Thyroid gland (tissue), 4 donors: ENCODE data around the gene CYSTM1.

Source experiments
- CTCF ChIP-seq, 6 experiments: fragments of 200-600 bp in 3 of 6; fragments of 450-650 bp in 3 of 6; sonication (generic) in 3 of 6; IDR thresholded peaks; one replicate each; pipeline ENCODE4 v1.5.1; 2016 to 2019; ENCODE audit warnings: antibody characterized with exemption in 6 of 6, mild to moderate bottlenecking in 2 of 6, inconsistent platforms in 1 of 6, moderate library complexity in 1 of 6
- POLR2A ChIP-seq, 2 donors: fragments of 450-650 bp; IDR thresholded peaks; one replicate each; pipeline ENCODE4 v1.6.1; 2017; ENCODE audit warnings: antibody characterized with exemption in 2 of 2, mild to moderate bottlenecking in 2 of 2, moderate library complexity in 1 of 2

DNA sequence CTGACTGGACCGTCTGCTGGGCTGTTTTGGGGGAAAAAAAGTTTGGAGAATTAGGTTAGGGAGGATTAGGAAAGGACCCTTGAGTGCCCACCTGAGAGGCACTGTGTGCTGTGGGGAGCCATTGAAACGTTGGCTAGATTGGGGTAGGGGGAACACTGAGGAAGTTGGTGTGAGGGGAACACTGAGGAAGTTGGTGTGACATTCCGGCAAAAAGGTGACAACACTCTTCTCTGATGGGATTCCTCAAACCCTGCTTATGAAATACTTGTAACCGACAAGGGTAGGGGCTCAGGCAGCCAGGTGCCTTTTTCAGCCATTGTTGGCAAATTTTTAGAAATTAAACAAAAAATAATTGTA, 1.0 kb downstream of the CYSTM1 start:
- TF ChIP-seq CTCF (IDR thresholded peaks at IDR 0.05) = no peak
- no peak for TF ChIP-seq POLR2A (IDR thresholded peaks at IDR 0.05)
